HG03571 (cell line): ENCODE data around the gene LMCD1.

Experiments used
- ATAC-seq: cut with Tn5 transposase; IDR thresholded peaks from one replicate; pipeline ENCODE4 v1.9.1; 2021; ENCODE audit not compliant: unreplicated experiment

Gene LMCD1

DNA sequence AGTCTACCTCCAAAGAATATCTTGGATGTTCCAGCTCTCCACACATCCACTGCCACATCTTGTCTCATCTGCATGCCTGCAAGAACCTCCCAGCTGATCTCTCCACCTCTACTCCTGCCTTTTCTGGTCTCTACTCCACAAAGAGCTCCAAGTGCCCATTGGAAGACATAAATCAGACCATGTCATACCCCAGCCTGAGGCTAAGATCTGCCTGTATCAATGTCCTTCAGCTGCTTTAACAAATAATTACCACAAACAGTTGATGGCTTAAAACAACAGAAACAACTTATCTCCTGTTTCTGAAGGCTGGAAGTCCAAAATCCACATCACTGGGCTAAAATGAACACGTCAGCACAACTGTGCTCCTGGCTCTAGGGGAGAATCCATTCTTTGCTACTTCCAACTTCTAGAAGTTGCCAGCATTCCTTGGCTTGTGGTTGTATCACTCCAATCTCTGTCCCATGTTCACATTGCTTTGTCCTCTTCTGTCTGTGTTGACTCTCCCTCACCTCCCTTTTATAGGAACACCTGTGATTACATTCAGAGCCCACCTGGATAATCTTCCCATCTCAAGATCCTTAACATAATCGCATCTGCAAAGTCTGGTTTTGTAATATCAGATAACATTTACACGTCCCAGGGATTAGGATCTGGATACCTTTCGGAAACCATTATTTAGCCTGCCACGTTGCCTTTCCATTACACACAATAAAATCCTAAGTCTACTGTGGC, 17.0 kb upstream of the LMCD1 start:
- no peak for ATAC-seq

DNA sequence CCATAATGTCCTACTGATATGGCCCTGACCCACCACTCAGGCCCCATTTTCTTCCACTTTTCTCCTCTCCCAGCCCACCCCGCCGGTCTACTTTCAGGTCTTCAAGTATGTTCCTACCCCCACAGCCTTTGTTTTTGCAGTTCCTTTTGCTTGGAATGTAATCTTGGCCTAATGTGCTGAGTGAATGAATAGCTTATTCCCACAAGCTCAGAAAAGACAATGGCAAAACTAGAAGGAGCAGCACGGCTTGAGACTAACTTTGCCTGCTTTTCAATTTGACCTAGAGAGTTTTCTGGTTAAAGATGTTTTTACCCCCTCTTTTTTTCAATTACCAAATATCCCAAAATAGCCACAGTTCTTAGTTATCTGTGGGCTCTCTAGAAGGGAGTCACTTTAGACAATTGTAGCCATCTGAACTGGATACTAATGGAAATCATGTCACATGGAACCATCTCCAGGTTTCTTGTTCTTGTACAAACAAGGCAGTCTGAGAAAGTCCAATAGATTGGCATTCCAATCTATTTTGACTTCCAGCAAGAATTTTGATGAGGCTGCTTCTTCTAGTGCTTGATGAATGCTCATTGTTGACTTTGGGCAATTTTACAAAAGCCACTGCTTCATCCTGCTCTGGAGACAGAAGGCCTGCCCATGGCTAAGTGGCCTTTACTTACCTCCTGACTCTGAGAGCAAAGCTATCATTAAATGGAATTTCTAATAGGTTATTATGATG, 16.3 kb upstream of the LMCD1 start:
- no peak for ATAC-seq

- no peak for ATAC-seq
Measured at GRCh38 chr3:8485943-8486342, 15.7 kb upstream of the LMCD1 start.

- ATAC-seq, result no peak
Measured at GRCh38 chr3:8486434-8486833, 15.2 kb upstream of the LMCD1 start.

- ATAC-seq, result no peak
Measured at GRCh38 chr3:8486936-8487335, 14.7 kb upstream of the LMCD1 start.

DNA sequence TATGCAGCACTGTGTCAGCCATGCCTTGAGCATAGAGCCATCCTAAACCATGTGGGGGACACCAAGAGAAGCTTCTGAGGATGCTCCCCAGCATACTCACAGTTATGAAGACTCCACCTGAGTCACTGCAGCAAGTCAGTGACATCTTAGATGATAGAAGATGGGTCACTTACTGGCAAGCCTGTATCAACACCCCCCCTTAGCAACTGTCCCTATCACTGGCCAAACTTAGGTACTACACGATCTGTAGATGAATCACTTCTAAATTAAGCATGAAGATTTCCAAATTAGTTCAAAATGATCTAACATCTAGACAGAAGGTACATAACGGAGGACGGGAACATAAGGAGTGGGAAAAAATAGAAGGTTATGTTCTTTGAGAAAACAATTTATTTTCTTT, 13.2 kb upstream of the LMCD1 start:
- ATAC-seq, result no peak

DNA sequence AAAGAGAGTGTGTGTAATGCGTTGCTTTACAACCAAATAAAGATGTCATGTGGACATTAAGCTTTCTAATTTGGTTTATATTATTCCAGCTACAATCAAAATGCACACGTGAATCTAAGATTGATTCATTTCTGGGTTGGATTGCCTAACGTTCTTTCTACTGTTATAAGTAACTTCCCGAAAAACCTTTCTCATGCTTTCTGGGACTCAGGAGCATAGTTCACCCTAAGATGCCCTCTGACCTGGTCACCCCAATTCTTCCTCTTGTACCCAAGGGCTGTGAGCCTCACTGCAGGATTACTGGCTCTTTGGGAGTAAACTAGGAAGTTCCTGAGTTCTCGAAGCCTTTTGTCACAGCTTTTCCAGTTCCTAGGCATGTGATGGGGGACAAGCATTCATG, 12.7 kb upstream of the LMCD1 start:
- ATAC-seq, result no peak

GRCh38 chr3:8489278-8489792, 12.3 kb upstream of the LMCD1 start:
- ATAC-seq, result no peak

DNA sequence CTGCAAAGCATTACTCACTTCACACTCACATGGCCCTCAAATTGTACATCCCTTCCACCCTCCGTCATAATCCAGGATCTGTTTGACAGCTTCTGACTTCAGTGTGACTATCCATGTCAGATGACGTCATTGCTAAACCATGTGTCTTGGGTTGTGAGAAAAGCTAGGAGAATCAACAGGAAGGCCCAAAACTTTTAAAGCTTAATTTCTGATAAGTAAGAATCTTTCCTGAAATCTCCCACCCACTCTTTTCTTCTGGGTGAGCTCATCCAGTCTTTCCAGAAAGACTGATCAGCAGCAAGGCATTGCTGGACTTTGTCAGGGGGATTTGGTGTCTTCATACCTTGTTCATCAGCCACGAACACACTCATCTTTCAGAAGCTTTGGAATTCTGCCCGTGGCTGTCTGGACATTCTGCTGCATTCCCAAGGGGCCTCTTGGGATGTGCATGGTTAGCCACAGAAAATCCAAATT, 11.5 kb upstream of the LMCD1 start:
- ATAC-seq, result no peak

GRCh38 chr3:8491271-8492144, 10.1 kb upstream of the LMCD1 start:
- ATAC-seq, result no peak

- ATAC-seq, result no peak
Measured at GRCh38 chr3:8492744-8493511, 8.7 kb upstream of the LMCD1 start.

- no peak for ATAC-seq
Measured at GRCh38 chr3:8493744-8494143, 7.9 kb upstream of the LMCD1 start.

- ATAC-seq, result no peak
Measured at GRCh38 chr3:8494327-8494726, 7.3 kb upstream of the LMCD1 start.

GRCh38 chr3:8497582-8497981, 4.0 kb upstream of the LMCD1 start:
- no peak for ATAC-seq

DNA sequence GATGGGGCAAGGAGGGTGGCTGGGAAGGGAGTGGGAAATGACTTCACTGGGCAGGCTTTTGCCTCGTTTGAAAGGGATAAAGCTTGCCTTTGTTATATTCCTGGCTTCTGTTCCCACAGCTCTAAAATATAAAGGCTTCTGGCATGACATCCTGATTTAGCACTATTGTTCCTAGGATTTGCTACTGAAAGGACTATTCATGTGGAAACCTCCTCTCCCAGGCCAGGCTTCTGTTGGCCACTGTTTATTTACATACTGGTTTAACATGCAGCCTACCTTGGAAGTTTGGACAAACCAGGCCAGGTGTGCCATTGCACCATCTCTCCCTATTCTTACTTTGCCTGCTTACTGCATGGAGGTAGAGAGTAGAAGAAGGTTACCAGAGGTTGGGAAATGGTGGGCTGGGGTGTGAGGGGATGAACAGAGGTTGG, 2.4 kb upstream of the LMCD1 start:
- no peak for ATAC-seq

DNA sequence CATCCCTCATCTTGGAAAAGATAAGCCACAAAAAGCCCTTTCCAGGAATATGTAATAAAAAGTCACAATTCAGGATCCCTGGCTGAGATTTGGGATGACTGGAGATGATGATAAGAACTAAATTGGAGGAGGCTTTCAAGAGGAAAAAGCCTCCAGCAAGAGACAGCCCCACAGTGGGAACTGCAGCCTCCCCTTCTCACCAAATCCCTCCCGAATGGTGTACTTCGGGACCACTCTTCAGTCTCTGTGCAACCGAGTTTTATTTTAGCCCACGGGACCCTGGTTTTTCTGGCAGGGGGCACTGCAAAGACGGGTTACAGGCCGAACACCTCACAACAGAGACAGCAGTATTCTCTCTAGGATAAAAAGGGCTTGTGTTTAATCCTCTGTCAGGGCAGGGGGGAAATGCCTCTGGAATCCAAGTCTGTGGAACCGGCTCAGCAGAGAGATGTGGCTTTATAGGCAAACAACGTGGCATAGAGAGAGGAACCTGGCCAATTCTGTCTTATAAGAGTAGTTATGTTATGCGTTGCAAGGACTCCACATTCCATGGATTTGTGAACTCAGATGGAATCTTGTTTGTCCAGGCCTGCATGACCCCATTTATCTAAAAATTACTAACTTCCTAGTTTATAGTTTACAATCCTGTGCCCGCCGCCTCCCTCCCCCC, 1.2 kb upstream of the LMCD1 start:
- no peak for ATAC-seq

DNA sequence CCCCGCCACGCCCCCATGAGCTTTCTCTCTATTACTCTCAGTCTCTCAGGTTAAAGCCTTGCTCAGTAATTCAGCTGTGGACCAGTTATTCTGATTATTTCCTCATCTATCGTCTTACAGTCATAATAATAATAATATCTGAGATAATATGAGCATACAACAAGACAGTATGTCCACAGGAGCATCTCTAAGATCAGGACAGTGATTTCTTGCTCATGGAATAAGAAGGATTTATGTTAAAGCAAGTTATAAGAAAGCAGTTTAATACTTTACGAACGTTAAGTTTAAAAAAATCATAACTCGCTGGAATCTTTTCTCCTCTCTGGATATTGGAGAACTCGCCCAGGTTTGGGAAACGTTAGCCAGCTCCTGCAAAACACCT, 643 bp upstream of the LMCD1 start:
- no peak for ATAC-seq

GRCh38 chr3:8503461-8503860, 1.8 kb downstream of the LMCD1 start:
- no peak for ATAC-seq

GRCh38 chr3:8503871-8504610, 2.4 kb downstream of the LMCD1 start:
- ATAC-seq, result no peak
